CD4-positive, alpha-beta T cell (primary cell): ENCODE data around the gene NR2F1-AS1. TPM values are rescaled to one million over a fixed set of nuclear protein-coding genes. Genes with fewer than 3 reads are reported as not detected.

Source experiments
- ATAC-seq: fragments of 200-7000 bp; cut with Tn5 transposase; one replicate; pipeline ENCODE4 v1.10.0; 2022; ENCODE audit warnings: mild to moderate bottlenecking; ENCODE audit not compliant: poor library complexity
- CTCF ChIA-PET: fragments of 350-600 bp; sonication (Branson Sonifier 250); formaldehyde crosslinking; loops from one replicate; lab custom pipeline; 2021; ENCODE audit warnings: antibody characterized with exemption, inconsistent platforms; lab: Charles Lee
- POLR2A ChIA-PET: fragments of 350-600 bp; sonication (Branson Sonifier 250); formaldehyde crosslinking; loops from one replicate; lab custom pipeline; 2021; ENCODE audit warnings: antibody characterized with exemption, inconsistent platforms; lab: Charles Lee
- DNase-seq, 14 experiments: peaks; one replicate each; pipeline ENCODE4 v3.0.0-alpha.2; 2013 to 2020; ENCODE audit warnings: mixed read lengths in 2 of 14
- H3K27ac ChIP-seq, 2 donors: one replicate each; pipeline versions ENCODE4 v1.5.1 to v1.7.0; 2013; ENCODE audit warnings: low read length in 2 of 2, low read depth in 1 of 2, mild to moderate bottlenecking in 1 of 2
- H3K27me3 ChIP-seq, 2 experiments: 1 replicate in 1 of 2; 2 replicates in 1 of 2; pipeline versions ENCODE4 v1.6.1 to v1.7.0; 2013; ENCODE audit warnings: low read length in 2 of 2, control low read depth in 1 of 2, mild to moderate bottlenecking in 1 of 2, moderate library complexity in 1 of 2; ENCODE audit not compliant: insufficient read depth in 2 of 2, control insufficient read depth in 1 of 2
- H3K36me3 ChIP-seq: one replicate; pipeline ENCODE4 v1.6.1; 2013; ENCODE audit warnings: low read length, control low read depth; ENCODE audit not compliant: insufficient read depth
- H3K4me1 ChIP-seq: one replicate; pipeline ENCODE4 v1.6.1; 2013; ENCODE audit warnings: low read length, control low read depth; ENCODE audit not compliant: insufficient read depth
- H3K4me3 ChIP-seq: one replicate; pipeline ENCODE4 v1.5.1; 2013; ENCODE audit warnings: mild to moderate bottlenecking, low read length, moderate library complexity
- H3K9me3 ChIP-seq, 2 experiments: 1 replicate in 1 of 2; 2 replicates in 1 of 2; pipeline versions ENCODE4 v1.6.1 to v1.7.0; 2013; ENCODE audit warnings: low read length in 2 of 2, mild to moderate bottlenecking in 2 of 2, control low read depth in 1 of 2, moderate library complexity in 1 of 2; ENCODE audit not compliant: control insufficient read depth in 1 of 2, insufficient read depth in 1 of 2
- H3K27ac Mint-ChIP-seq: one replicate; pipeline ENCODE4 v1.8.0; 2020; ENCODE audit warnings: mixed read lengths
- H3K27me3 Mint-ChIP-seq: one replicate; pipeline ENCODE4 v1.8.0; 2021; ENCODE audit warnings: mixed read lengths
- H3K36me3 Mint-ChIP-seq: one replicate; pipeline ENCODE4 v1.8.0; 2021; ENCODE audit warnings: low read depth, mixed read lengths
- H3K4me1 Mint-ChIP-seq: one replicate; pipeline ENCODE4 v1.8.0; 2021; ENCODE audit warnings: low read depth, mixed read lengths
- H3K4me3 Mint-ChIP-seq: one replicate; pipeline ENCODE4 v1.8.0; 2020; ENCODE audit warnings: mild to moderate bottlenecking, mixed read lengths
- H3K9me3 Mint-ChIP-seq: one replicate; pipeline ENCODE4 v1.8.0; 2020; ENCODE audit warnings: mixed read lengths
- intact Hi-C, 2 experiments: fragments of 100-400 bp; cut with DNase I in 1 of 2; cut with micrococcal nuclease in 1 of 2; formaldehyde crosslinking; loops; one replicate each; pipeline versions ENCODE4 v1.15.1 to v1.9.0; 2023 to 2025; cut with DNase I, micrococcal nuclease
- total RNA-seq, 174 experiments: library from RNA in 2 of 174; stranded (reverse) in 2 of 174; gene quantifications; one replicate each; pipeline ENCODE4 v1.2.3 and lab custom pipeline; 2021 to 2026
- TF ChIP-seq, protein P1 (sequence below): fragments of 200-600 bp; IDR thresholded peaks from one replicate; pipeline ENCODE4 v1.8.0; 2022; ENCODE audit warnings: antibody characterized with exemption, mild to moderate bottlenecking

NR2F1-AS1 gene
- total RNA-seq, 2 experiments from 2014 or later = not detected

GRCh38 chr5:93604644-93605515 is 23.9 kb upstream of the NR2F1-AS1 start:
- ChIA-PET CTCF (no interaction called here), POLR2A (no interaction called here)
- peaks cover 17% of the 10 kb centered on the region for H3K4me1 Mint-ChIP-seq

DNA sequence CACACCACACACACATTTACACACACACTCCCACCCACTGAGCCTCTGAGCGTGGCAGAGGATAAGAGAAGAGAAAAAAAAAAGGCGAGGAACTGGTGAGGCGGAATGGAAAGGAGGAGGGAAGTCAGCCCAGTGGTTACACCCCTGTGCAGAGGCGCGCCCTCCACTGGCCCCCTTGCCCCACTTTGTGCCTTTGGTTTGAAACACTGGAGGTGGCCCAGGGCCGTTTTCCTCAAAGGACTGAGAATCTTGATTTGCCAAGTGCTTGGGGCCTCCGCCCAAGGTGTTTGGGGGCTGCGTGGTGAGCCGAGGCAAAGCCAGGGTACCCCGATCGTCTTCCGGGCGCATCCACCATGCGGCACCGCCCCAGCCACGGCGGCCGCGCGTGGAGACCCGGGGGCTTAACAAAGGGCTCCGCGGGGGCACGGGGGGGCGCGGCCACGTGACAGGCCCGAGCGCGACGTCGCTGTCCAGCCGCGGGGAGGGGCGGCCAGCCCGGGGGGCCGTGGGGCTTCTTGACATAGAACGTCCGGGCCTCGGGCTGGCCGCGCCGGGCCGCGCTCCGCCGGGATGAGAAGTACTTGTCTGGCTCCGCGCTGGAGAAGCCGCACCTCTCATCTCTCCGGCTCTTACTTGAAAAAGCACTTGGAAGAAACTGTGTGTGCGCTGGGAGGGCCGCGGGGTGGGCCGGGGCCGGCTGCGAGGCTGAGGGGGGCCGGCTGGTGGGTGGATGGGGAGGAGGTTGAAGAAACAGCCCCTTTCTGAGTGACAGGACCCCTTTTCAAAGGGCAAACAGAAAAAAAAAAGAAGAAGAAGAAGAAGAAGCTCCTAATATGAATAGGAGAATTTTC is 23.0 kb upstream of the NR2F1-AS1 start:
- Mint-ChIP-seq H3K27ac (no peak overlapping the region), H3K36me3 (no peaks in the 10 kb centered on the region), H3K9me3 (no peaks in the 10 kb centered on the region), H3K27me3 (peaks cover 47% of the 10 kb centered on the region), H3K4me1 (peaks cover 17% of the 10 kb centered on the region), H3K4me3 (no peak overlapping the region)
- intact Hi-C loops = no loop called here
- H3K27ac ChIP-seq = no peak overlapping the region
- H3K36me3 ChIP-seq = no peaks in the 10 kb centered on the region
- CTCF ChIA-PET = no interaction called here
- no peak overlapping the region for H3K4me3 ChIP-seq
- POLR2A ChIA-PET = no interaction called here
- H3K27me3 ChIP-seq = peaks cover 77 to 100% of the 10 kb centered on the region in 2 experiments
- H3K4me1 ChIP-seq = peaks cover 18% of the 10 kb centered on the region
- DNase-seq (no peak), ATAC-seq (no peak)
- TF ChIP-seq, protein P1, sequence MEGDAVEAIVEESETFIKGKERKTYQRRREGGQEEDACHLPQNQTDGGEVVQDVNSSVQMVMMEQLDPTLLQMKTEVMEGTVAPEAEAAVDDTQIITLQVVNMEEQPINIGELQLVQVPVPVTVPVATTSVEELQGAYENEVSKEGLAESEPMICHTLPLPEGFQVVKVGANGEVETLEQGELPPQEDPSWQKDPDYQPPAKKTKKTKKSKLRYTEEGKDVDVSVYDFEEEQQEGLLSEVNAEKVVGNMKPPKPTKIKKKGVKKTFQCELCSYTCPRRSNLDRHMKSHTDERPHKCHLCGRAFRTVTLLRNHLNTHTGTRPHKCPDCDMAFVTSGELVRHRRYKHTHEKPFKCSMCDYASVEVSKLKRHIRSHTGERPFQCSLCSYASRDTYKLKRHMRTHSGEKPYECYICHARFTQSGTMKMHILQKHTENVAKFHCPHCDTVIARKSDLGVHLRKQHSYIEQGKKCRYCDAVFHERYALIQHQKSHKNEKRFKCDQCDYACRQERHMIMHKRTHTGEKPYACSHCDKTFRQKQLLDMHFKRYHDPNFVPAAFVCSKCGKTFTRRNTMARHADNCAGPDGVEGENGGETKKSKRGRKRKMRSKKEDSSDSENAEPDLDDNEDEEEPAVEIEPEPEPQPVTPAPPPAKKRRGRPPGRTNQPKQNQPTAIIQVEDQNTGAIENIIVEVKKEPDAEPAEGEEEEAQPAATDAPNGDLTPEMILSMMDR = no peak
- peaks cover 6 to 18% of the 10 kb centered on the region in 2 experiments for H3K9me3 ChIP-seq

More at GRCh38 chr5:93604644-93605515, 23.9 kb upstream of the NR2F1-AS1 start:
- intact Hi-C loops = no loop called here
- TF ChIP-seq, protein P1 = no peak
- ATAC-seq (no peak), DNase-seq (no peak)
- Histone ChIP-seq H3K4me3 (no peak overlapping the region), H3K4me1 (peaks cover 18% of the 10 kb centered on the region), H3K27ac (no peak overlapping the region), H3K9me3 (peaks cover 11 to 18% of the 10 kb centered on the region in 2 experiments), H3K27me3 (peaks cover 72 to 100% of the 10 kb centered on the region in 2 experiments), H3K36me3 (no peaks in the 10 kb centered on the region)
- H3K9me3 Mint-ChIP-seq = no peaks in the 10 kb centered on the region
- H3K27me3 Mint-ChIP-seq = peaks cover 56% of the 10 kb centered on the region
- no peak overlapping the region for H3K4me3 Mint-ChIP-seq
- H3K36me3 Mint-ChIP-seq = no peaks in the 10 kb centered on the region
- H3K27ac Mint-ChIP-seq = no peak overlapping the region

- intact Hi-C loops = no loop called here
- Histone ChIP-seq H3K27me3 (peaks cover 82 to 100% of the 10 kb centered on the region in 2 experiments), H3K4me3 (no peak overlapping the region), H3K27ac (no peak overlapping the region), H3K36me3 (no peaks in the 10 kb centered on the region), H3K9me3 (peaks cover 6 to 23% of the 10 kb centered on the region in 2 experiments), H3K4me1 (peaks cover 22% of the 10 kb centered on the region)
- ChIA-PET CTCF (interaction anchor here (0.8 kb wide), 1 partner anchor 24 kb away, joined by 4 read pairs; no protein-coding TSS in a partner anchor), POLR2A (no interaction called here)
- Mint-ChIP-seq H3K27ac (no peak overlapping the region), H3K27me3 (peaks cover 40% of the 10 kb centered on the region), H3K4me3 (no peak overlapping the region), H3K9me3 (no peaks in the 10 kb centered on the region), H3K36me3 (no peaks in the 10 kb centered on the region), H3K4me1 (peaks cover 17% of the 10 kb centered on the region)
- no peak for DNase-seq
- TF ChIP-seq, protein P1 = no peak
- no peak for ATAC-seq
Observed at GRCh38 chr5:93603078-93603792, 22.2 kb upstream of the NR2F1-AS1 start.
